ENCODE data around the gene NCKAP1.

The NCKAP1 gene

GRCh38 chr2:183029219-183029618 is 9.0 kb downstream of the NCKAP1 start:
- Histone ChIP-seq H3K4me3 (replicated peaks; ENCODE audit: insufficient read depth, low read length) (no peak overlapping the region), H3K27me3 (ENCODE audit: insufficient read depth, poor library complexity, severe bottlenecking) (peaks cover 33% of the 10 kb centered on the region), H3K27ac (replicated peaks) (no peak overlapping the region)
- TF ChIP-seq CTCF (IDR thresholded peaks at IDR 0.05; ENCODE audit: insufficient read depth, low read length) (no peak), GABPA (IDR thresholded peaks at IDR 0.05; ENCODE audit: low read depth) (no peak), POLR2AphosphoS5 (IDR thresholded peaks at IDR 0.05; ENCODE audit: low read depth) (no peak), REST (IDR thresholded peaks at IDR 0.05; ENCODE audit: insufficient replicate concordance, low read depth) (no peak), SPI1 (IDR thresholded peaks at IDR 0.05; ENCODE audit: borderline replicate concordance, low read depth) (no peak)
- DNase-seq (ENCODE audit: low read depth in 1 of 2, low spot score in 1 of 2) = no peak

- TF ChIP-seq SPI1 (IDR thresholded peaks at IDR 0.05; ENCODE audit: borderline replicate concordance, low read depth) = no peak
- no peak for TF ChIP-seq CTCF (IDR thresholded peaks at IDR 0.05; ENCODE audit: insufficient read depth, low read length)
- TF ChIP-seq REST (IDR thresholded peaks at IDR 0.05; ENCODE audit: insufficient replicate concordance, low read depth) = no peak
- TF ChIP-seq POLR2AphosphoS5 (IDR thresholded peaks at IDR 0.05; ENCODE audit: low read depth) = no peak
- no peak for TF ChIP-seq GABPA (IDR thresholded peaks at IDR 0.05; ENCODE audit: low read depth)
- Histone ChIP-seq H3K27me3 (ENCODE audit: insufficient read depth, poor library complexity, severe bottlenecking) (peaks cover 26% of the 10 kb centered on the region), H3K27ac (replicated peaks) (no peak overlapping the region), H3K4me3 (replicated peaks; ENCODE audit: insufficient read depth, low read length) (no peak overlapping the region)
- no peak for DNase-seq (ENCODE audit: low read depth in 1 of 2, low spot score in 1 of 2)
These were observed 10.1 kb downstream of the NCKAP1 start for GRCh38 chr2:183028108-183028507.

GRCh38 chr2:183027443-183027842 is 10.8 kb downstream of the NCKAP1 start:
- peaks cover 19% of the 10 kb centered on the region for H3K27me3 ChIP-seq (ENCODE audit: insufficient read depth, poor library complexity, severe bottlenecking)
- DNase-seq (ENCODE audit: low read depth in 1 of 2, low spot score in 1 of 2) = no peak
- H3K4me3 ChIP-seq (replicated peaks; ENCODE audit: insufficient read depth, low read length) = no peak overlapping the region
- TF ChIP-seq REST (IDR thresholded peaks at IDR 0.05; ENCODE audit: insufficient replicate concordance, low read depth) (no peak), POLR2AphosphoS5 (IDR thresholded peaks at IDR 0.05; ENCODE audit: low read depth) (no peak), CTCF (IDR thresholded peaks at IDR 0.05; ENCODE audit: insufficient read depth, low read length) (no peak), GABPA (IDR thresholded peaks at IDR 0.05; ENCODE audit: low read depth) (no peak), SPI1 (IDR thresholded peaks at IDR 0.05; ENCODE audit: borderline replicate concordance, low read depth) (no peak)
- no peak overlapping the region for H3K27ac ChIP-seq (replicated peaks)
